ENCODE data around the gene SNRNP70.

GRCh38 chr19:49148044-49148682 is 62.9 kb downstream of the SNRNP70 start:
- TF ChIP-seq, protein P1, sequence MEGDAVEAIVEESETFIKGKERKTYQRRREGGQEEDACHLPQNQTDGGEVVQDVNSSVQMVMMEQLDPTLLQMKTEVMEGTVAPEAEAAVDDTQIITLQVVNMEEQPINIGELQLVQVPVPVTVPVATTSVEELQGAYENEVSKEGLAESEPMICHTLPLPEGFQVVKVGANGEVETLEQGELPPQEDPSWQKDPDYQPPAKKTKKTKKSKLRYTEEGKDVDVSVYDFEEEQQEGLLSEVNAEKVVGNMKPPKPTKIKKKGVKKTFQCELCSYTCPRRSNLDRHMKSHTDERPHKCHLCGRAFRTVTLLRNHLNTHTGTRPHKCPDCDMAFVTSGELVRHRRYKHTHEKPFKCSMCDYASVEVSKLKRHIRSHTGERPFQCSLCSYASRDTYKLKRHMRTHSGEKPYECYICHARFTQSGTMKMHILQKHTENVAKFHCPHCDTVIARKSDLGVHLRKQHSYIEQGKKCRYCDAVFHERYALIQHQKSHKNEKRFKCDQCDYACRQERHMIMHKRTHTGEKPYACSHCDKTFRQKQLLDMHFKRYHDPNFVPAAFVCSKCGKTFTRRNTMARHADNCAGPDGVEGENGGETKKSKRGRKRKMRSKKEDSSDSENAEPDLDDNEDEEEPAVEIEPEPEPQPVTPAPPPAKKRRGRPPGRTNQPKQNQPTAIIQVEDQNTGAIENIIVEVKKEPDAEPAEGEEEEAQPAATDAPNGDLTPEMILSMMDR (conservative IDR thresholded peaks at IDR 0.05 in 1 of 2, IDR thresholded peaks at IDR 0.05 in 1 of 2; ENCODE audit: extremely low read depth in 1 of 2, insufficient read depth in 1 of 2, low read depth in 1 of 2, low read length in 2 of 2), result no peak
- no peak for TF ChIP-seq EZH2 (IDR thresholded peaks at IDR 0.05; ENCODE audit: borderline replicate concordance, low read length)

All from mammary epithelial cell (primary cell).